ENCODE data around the gene ZNF750.

ZNF750 gene

GRCh38 chr17:82810644-82811430 lies 29.0 kb downstream of the ZNF750 start:
- DNase-seq = no peak

GRCh38 chr17:82808921-82809905 lies 30.6 kb downstream of the ZNF750 start:
- no peak for DNase-seq

GRCh38 chr17:82808006-82808405 lies 31.8 kb downstream of the ZNF750 start:
- no peak for DNase-seq

- DNase-seq = no peak
These were observed 32.3 kb downstream of the ZNF750 start for GRCh38 chr17:82807562-82807961.

GRCh38 chr17:82807101-82807500 lies 32.7 kb downstream of the ZNF750 start:
- DNase-seq = no peak

- no peak for DNase-seq
These were observed 33.2 kb downstream of the ZNF750 start for GRCh38 chr17:82806645-82807044.

GRCh38 chr17:82805823-82806222 lies 34.0 kb downstream of the ZNF750 start:
- DNase-seq = no peak

GRCh38 chr17:82805254-82805653 lies 34.6 kb downstream of the ZNF750 start:
- DNase-seq = no peak

GRCh38 chr17:82804442-82805191 lies 35.2 kb downstream of the ZNF750 start:
- no peak for DNase-seq

GRCh38 chr17:82803606-82804005 lies 36.2 kb downstream of the ZNF750 start:
- no peak for DNase-seq

GRCh38 chr17:82803185-82803584 lies 36.6 kb downstream of the ZNF750 start:
- no peak for DNase-seq

GRCh38 chr17:82802075-82802780 lies 37.6 kb downstream of the ZNF750 start:
- DNase-seq = no peak

- no peak for DNase-seq
These were observed 38.3 kb downstream of the ZNF750 start for GRCh38 chr17:82801377-82801970.

GRCh38 chr17:82800885-82801284 lies 38.9 kb downstream of the ZNF750 start:
- no peak for DNase-seq

GRCh38 chr17:82799591-82799990 lies 40.2 kb downstream of the ZNF750 start:
- no peak for DNase-seq

- DNase-seq = no peak
These were observed 41.1 kb downstream of the ZNF750 start for GRCh38 chr17:82798752-82799151.

GRCh38 chr17:82797061-82797460 lies 42.8 kb downstream of the ZNF750 start:
- DNase-seq = no peak

- DNase-seq = no peak
These were observed 44.2 kb downstream of the ZNF750 start for GRCh38 chr17:82795615-82796014.

GRCh38 chr17:82794781-82795482 lies 44.9 kb downstream of the ZNF750 start:
- DNase-seq = no peak

GRCh38 chr17:82793974-82794630 lies 45.7 kb downstream of the ZNF750 start:
- DNase-seq = no peak

GRCh38 chr17:82791532-82791931 lies 48.3 kb downstream of the ZNF750 start:
- DNase-seq = no peak

All from CD4-positive, alpha-beta T cell treated with Interleukin-17A for 4 hours (primary cell).